ENCODE measurements around the gene STXBP2.
A peak's percentile ranks its signal among the peaks of the same experiment; 100 is the strongest.

The STXBP2 gene

DNA sequence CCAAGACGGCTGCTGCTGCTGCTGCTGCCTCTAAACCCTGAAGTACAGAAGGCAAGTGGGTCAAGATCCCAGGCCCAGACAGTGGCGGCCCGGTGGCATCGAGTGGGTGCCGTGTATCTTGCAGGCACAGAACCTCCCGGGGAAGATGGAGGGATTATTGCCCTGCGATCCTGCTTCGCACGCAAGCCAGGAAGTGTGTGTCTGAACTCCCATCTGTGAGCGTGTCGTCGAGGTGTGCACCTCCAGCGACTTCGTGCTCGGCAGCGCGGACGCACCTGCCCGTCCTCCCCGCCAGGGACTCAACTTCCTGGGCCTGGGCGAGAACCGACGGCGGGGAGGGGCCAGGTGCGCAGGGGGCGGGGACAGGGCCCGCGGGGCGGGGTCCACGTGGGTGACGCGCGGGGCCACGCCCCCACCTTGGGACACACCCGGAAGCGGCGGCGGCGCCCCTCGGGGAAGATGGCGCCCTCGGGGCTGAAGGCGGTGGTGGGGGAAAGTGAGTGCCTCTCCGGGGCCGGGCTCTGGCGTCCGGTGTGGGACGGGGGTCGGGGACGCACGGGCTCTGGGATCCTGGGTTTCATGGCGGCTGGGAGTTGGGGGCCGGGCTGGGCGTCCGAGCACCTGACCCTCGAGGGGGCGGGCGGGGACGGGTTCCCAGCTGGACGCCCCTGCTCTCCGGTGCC lies at the start of gene STXBP2:
Gene STXBP2 (plus strand): TSS at position 420 of the 683 bp plus-strand sequence. CDS start 40 bp downstream, at position 460.
- DNase-seq (ENCODE audit: low read depth in 2 of 2) = no peak

DNA sequence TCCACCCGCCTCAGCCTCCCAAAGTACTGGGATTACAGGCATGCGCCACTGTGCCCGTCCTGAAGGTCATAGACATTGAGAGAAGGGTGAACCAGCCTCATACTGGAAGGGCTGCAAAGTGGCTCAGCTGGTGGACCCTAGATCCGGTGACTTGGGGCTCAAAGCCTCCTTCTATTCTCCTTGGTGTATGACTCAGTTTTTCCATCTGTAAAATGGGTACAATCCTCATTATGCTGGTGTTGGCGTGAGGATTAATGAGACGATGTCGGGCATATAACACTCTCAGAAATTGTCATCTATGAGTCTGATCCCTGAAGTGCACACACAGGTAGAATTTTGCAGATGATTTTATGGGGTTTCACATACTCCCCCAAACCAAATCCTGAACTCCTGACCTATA lies 47.1 kb upstream of the STXBP2 start:
- no peak for DNase-seq (ENCODE audit: low read depth in 2 of 2)

DNA sequence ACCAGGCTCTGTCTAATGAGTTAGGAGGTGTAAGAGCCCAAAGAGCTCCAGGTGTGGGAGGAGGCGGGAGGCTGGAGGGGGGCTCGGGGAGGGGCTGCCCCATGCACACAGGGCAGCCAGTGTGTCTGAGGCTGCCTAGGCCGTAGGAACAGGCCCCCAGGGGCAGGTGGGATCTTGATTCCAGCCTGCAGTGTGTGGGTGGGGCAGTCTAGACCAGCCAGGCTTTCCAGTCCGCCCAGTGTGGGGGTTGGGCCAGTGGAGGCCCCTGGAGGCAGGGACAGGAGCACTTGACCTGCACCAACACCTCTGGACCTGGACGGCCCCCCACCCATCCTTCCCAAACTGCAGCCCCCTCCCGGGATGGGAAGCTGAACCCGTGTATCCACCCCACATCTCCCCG lies 46.7 kb upstream of the STXBP2 start:
- DNase-seq (ENCODE audit: low read depth in 2 of 2) = no peak

DNA sequence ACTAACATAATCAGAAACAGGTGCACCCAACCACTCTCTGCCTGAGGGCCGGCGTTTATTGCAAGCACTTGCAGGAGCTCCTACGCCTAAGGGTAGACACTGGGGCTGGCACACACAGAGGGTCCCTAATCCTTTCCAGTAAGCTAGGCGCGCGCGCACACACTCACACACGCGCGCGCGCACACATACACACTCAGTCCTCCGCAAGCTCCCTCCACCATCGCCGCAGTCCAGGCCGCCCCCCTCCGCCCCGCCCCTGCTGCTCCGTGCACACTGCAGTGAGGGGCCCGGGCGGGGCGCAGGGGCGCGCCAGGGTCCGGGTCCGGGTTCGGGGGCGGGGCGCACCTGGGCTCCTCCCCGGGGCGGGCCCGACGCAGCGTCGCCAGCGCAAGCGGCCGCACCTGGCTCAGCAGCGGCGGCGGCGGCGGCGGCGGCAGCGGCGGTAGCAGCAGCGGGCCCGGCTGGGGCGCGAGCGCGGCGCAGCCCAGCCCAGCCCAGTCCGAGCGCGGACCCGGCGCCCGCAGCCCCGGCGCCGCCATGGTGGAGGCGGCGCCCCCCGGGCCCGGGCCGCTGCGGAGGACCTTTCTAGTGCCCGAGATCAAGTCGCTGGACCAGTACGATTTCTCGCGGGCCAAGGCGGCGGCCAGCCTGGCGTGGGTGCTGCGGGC lies 41.3 kb upstream of the STXBP2 start, which contains the start of gene CAMSAP3:
Gene CAMSAP3 (plus strand): TSS at position 398 of the 668 bp plus-strand sequence. CDS start 140 bp downstream, at position 538.
- DNase-seq (ENCODE audit: low read depth in 2 of 2) = peak; percentile 4 to 8

DNA sequence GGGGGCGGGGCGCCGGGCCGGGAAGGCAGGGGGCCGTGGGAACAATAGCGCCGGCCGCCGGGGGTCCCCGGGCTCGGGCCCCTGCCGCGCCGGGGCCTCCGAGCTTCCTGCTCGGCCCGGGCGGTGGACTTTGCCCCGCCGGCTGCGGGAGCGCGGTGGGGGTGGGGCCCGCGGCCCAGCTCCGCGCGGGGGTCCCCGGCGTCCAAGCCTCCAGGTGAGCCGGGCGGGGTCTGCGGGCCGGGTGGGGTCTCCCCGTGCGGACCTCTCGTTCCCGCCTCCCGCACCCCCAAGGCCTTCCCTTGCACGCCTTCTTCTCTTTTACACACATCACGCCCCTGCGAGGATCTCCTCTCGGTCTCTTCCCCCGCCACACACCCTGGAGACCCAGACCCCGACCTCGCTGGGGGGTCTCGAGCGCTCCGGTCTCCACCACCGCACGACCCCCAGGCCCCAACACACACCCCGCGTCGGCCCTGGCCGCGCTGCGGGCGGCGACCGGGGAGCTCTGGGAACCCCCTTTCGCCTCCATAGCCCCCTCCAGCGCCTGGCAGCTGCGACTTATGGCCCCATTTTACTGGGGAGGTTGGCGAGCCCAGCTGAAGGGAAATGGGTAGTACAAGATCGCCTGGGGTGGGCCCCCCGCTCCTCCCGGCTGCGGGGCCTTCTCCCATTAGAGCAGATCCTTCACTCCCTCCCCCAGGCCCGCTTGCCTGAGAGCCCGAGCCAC lies 40.5 kb upstream of the STXBP2 start:
- DNase-seq (ENCODE audit: low read depth in 2 of 2) = no peak

DNA sequence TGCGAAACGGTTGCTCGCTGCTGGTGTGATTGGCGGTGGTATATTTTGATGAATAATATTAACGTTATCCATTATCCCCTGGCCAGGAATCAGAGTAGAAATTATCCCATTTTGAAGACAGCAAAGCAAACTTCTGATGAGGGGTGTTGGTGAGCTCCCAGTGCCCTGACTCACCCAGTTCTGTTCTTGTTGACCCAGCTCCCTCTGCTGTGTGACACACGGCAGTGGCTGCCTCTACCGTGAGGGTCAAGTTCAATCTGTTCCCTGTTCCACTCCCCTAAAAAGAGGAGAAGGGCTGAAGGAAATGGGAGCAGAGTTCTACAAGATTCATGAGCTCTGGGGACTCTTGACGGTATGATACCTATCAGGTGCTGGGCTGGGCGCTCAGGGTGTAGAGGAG lies 39.2 kb upstream of the STXBP2 start:
- no peak for DNase-seq (ENCODE audit: low read depth in 2 of 2)

DNA sequence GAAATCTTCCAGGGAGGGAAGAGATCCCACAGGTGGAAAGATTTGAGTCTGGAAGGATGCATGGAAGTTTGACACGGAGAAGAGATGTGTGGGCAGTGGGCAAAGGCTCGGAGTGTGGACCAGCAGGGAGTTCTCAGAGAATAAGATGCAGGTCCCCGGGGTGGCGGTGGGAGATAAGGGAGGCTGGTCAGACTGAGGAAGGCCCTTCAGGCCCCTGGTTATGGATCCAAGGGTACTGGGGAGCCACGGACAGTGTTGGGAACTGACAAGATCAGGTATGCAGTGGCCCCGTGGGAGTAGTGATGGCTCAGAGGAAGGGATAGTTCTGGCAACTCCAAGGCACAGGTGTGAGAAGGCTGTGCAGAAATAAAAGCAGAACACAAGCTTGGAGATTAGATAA lies 38.7 kb upstream of the STXBP2 start:
- no peak for DNase-seq (ENCODE audit: low read depth in 2 of 2)

DNA sequence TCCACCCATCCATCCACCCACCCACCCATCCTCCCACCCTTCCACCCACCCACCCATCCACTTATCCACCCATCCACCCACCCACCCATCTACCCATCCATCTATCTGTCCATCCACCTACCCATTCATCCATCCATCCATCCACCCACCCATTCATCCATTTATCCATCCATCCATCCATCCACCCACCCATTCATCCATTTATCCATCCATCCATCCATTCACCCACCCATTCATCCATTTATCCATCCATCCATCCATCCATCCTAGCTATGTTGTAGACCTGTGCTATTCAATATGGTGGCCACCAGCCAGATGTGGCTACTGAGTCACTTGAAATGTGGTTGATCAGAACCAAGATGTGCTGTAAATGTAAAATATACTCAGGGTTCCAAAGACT lies 36.2 kb upstream of the STXBP2 start:
- no peak for DNase-seq (ENCODE audit: low read depth in 2 of 2)

DNA sequence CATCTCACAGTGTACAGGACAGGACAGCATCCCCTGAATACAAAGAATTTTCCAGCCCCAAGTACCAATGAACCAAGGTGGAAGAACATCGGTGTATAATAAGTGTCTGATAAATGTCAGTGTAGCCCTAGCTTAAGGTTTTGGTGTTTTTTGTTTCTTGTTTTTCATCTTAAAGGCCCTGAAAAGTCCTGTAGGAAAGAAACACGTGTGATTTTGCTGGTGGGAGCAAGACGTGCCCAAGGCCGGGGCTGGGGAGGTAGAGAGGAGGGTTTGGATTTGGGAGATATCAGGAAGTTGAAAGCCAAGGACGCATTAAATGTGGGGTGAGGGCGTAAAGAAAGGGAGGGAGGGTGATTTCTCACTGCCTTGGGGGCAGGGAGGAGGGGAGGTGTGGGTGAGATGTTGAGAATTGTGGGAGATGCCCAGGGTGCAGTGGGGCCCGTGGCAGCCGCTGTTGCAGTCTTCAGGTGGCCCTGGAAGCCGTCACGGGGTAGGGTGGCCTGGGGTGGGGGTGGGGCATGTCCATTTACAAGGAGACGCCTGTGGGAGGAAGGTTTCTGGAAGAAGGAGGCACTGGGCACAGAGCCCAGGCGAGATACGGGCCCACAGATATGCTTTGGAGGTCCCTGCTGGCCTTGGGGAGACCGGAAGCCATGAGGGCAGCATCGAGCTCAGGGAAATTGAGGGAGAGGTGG lies 34.5 kb upstream of the STXBP2 start:
- no peak for DNase-seq (ENCODE audit: low read depth in 2 of 2)

DNA sequence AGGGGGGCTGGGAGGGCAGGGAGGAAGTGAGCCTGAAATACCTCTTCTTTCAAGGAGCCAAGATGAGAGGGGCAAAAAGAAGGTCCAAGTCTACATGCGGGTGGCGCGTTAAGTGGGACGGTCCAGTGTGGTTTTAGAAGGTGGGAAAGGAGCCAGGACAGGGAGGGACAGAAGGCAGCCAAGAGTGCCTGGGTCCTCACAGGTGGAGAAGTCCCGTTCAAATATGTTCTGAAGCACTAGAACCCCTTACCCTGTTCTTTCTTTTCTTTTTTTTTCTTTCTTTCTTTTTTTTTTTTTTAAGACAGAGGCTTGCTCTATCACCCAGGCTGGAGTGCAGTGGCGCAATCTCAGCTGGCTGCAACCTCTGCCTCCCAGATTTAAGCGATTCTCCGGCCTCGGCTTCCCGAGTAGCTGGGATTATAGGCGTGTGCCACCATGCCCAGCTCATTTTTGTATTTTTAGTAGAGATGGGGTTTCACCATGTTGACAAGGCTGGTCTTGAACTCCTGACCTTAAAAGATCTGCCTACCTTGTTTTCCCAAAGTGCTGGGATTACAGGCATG lies 33.9 kb upstream of the STXBP2 start:
- DNase-seq (ENCODE audit: low read depth in 2 of 2) = no peak

DNA sequence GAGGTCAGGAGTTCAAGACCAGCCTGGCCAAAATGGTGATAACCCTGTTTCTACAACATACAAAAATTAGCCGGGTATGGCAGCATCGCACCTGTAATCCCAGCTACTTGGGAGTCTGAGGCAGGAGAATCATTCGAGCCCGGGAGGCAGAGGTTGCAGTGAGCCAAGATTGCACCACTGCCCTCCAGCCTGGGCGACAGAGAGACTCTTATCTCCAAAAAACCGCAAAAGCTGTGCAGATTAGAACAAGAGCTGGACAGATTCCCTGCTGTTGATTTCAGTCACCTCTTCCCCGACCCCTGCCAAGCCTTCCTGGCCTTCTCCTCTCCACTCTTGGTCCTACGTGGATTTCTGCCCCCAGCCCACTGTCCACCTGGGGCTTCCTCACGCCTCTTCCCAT lies 33.0 kb upstream of the STXBP2 start:
- no peak for DNase-seq (ENCODE audit: low read depth in 2 of 2)

DNA sequence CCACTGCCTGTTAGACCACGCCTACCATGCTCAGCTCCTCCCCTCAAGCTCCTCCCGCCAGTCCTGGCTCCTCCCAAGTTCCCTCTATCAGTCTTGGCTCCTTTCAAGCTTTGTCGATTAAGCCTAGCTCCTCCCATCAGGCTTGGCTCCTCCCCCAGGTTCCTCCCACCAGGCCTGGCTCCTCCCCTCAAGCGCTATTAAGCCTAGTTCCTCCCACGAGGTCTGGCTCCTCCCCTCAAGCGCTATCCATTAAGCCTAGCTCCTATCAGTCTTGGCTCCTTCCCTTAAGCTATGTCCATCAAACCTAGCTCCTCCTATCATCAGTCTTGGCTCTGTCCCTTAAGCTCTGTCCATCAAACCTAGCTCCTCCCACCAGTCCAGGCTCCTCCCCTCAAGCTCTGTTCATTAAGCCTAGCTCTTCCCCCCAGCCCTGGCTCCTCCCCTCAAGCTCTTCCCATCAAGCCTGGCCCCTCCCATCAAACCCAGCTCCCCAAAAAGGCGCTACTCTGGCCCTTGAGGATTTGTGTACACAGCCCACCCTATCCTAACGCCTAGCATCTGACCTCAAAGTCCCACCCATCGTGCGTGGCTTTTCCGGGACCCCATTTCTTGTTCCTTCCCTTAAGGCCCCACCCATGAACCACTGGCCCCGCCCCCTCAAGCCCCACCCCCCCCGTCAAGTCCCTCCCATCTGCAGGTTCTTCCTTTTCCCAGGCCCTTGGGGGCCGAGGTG lies 31.3 kb upstream of the STXBP2 start:
- DNase-seq (ENCODE audit: low read depth in 2 of 2) = no peak

DNA sequence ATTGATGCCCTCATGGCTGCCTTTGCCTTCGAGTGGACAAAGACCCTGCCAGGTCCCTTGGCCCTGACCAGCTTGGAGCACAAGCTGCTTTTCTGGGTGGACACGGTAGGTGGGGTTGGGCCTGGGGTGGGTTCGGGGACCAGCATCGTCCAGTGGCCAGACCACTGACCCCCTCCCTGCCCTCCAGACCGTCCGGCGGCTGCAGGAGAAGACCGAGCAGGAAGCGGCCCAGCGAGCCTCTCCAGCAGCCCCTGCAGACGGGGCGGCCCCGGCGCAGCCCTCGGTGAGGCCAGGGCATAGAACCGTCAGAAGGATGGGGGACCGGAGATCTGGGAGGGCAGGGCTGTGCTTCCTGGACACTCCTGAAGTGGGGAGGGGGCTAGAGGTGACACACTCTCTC lies 30.6 kb upstream of the STXBP2 start:
- no peak for DNase-seq (ENCODE audit: low read depth in 2 of 2)

DNA sequence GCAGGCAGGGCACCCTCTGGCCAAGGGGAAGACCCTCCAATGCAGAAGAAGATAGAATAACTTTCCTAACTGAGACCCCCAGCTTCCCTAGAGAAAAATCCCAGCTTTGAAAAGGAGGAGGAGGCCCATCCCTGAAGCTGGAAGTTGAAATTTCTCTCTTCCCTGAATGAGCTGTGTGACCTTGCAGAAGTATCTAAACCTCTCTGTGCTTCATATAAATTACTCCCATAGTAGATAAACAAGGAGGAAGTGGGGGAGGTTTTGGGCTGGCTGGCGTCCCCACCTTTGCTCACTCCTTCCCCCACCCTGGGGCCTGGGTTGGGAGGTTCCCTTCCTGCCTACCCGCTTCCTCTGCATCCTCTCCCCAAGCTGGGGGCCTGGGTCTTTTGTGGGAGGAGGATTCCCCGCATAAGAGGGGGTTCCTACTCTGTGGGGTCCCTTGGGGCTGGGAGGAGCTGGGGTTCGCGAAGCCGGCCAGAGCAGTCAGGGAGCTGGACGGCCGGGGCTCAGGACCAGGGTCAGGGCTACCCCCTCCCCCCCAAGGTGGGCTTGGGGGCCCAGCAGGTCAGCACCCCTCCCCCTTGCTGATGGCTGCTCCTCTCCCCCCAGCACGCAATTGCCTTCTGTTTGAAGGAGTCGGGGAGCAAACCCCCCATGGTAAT lies 29.6 kb upstream of the STXBP2 start:
- DNase-seq (ENCODE audit: low read depth in 2 of 2) = no peak

DNA sequence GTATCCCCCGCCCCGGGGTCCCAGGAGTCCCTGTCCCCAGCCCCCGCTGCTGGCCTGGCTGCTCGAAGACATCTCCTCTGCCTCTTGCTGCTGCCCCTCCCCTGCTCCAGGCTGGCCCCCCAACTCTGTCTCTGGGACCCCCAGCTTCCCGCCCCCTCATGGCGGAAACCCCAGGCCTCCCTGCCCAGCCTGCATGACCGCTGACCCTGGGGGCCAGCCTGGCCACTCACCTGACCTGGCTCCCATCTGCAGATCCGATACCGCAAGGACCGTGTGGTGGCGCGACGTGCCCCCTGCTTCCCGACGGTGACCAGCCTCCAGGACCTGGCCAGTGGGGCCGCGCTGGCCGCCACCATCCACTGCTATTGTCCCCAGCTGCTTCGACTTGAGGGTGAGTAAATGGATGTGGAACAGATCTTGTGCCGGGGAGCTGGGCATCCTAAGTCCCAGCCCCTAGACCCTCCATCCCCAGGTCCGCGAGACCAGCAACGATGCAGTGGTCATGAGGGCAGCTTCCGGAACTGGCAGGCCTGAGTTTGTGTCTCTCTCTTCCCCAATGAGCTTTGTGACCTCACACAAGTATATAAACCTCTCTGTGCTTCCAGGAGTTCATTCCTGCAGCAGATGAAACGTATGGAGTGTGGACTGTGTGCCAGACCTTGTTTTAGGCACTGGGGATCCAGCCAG lies 28.9 kb upstream of the STXBP2 start:
- no peak for DNase-seq (ENCODE audit: low read depth in 2 of 2)

DNA sequence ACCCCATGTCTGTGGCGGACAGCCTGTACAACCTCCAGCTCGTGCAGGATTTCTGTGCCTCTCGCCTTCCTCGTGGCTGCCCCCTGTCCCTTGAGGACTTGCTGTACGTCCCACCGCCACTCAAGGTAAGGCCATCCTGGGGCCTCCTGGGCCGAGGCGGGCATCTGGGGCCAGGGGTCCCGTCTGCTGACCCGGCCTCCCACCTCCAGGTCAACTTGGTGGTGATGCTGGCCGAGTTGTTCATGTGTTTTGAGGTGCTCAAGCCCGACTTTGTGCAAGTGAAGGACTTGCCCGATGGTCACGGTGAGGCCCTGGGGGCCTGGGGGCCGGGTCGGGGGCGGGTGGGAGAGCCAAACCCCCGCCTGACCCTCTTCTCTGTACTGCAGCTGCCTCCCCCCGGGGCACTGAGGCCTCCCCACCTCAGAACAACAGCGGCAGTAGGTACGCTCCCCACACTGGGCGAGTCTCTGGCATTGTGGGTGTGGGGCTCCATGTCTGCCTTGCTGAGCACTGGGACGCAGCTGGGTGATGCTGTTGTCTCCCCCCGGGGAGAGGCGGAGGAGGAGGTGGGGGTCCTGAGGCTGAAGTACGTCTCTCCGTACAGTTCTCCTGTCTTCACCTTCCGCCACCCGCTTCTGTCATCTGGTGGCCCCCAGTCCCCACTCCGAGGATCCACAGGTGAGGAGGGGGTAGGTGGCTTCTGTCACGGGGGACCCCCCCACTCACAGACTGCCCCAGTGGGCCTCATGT lies 26.2 kb upstream of the STXBP2 start:
- no peak for DNase-seq (ENCODE audit: low read depth in 2 of 2)

DNA sequence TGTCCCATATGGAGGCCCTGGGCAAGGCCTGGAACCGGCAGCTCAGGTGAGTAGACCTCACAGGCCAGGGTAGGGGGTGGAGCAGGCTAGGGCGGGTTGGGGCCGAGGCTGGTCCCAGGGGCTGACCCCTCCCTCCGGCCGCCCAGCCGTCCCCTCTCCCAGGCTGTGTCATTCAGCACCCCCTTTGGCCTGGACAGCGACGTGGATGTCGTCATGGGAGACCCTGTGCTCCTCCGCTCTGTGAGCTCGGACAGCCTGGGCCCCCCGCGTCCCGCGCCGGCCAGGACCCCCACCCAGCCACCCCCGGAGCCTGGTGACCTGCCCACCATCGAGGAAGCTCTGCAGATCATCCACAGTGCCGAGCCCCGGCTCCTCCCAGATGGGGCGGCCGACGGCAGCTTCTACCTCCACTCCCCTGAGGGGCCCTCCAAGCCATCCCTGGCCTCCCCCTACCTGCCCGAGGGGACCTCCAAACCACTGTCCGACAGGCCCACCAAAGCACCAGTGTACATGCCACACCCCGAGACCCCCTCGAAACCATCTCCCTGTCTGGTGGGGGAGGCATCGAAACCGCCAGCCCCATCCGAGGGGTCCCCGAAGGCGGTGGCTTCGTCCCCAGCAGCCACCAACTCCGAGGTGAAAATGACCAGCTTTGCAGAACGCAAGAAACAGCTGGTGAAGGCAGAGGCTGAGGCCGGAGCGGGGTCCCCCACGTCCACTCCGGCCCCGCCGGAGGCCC lies 25.2 kb upstream of the STXBP2 start:
- no peak for DNase-seq (ENCODE audit: low read depth in 2 of 2)

Data from fibroblast of skin of left quadriceps (primary cell).